A549 treated with AZD9567 at 1 μM for 4 hours (cell line): ENCODE data around the gene TSPY10. TPM values are rescaled to one million over a fixed set of nuclear protein-coding genes. Genes with fewer than 3 reads are reported as not detected.

Experiments used
- total RNA-seq: library from RNA; stranded (reverse); fragments of 200-300 nt; extraction: Qiagen RNA extraction; gene quantifications from 5 replicates; pipeline ENCODE4 v1.2.3, GENCODE V29; 2022; ENCODE audit not compliant: insufficient read depth

TSPY10 gene, protein sequence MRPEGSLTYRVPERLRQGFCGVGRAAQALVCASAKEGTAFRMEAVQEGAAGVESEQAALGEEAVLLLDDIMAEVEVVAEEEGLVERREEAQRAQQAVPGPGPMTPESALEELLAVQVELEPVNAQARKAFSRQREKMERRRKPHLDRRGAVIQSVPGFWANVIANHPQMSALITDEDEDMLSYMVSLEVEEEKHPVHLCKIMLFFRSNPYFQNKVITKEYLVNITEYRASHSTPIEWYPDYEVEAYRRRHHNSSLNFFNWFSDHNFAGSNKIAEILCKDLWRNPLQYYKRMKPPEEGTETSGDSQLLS
- total RNA-seq, result not detected in 5 replicates

DNA sequence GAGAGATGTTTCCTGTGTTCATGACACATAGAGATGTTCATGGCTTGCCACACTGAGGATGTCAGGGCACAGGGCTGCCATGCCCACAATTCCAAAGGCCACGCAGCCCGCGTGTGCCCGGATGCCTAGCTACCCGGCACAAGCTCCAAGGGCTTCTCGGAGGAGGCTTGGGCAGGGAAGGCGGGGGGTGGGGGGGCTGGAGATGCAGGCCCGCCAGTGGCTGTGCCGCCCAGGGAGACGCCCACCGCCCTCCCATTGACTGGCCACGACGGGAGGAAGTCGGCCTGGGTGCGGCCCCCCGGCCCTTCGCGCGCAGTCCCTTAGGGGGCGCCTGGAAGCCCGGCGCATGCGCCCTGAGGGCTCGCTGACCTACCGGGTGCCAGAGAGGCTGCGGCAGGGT lies at the start of gene TSPY10:
Gene TSPY10, plus strand, starts transcription at position 301 of the 400 bp plus-strand sequence. Its CDS starts 46 bp downstream, at position 347.

DNA sequence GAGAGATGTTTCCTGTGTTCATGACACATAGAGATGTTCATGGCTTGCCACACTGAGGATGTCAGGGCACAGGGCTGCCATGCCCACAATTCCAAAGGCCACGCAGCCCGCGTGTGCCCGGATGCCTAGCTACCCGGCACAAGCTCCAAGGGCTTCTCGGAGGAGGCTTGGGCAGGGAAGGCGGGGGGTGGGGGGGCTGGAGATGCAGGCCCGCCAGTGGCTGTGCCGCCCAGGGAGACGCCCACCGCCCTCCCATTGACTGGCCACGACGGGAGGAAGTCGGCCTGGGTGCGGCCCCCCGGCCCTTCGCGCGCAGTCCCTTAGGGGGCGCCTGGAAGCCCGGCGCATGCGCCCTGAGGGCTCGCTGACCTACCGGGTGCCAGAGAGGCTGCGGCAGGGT lies 40.7 kb upstream of the TSPY10 start, which contains the start of gene TSPY9:
Gene TSPY9, plus strand, starts transcription at position 301 of the 400 bp plus-strand sequence. Its CDS starts 46 bp downstream, at position 347.

Other genes with a start within 250 kb of the TSPY10 start
- not detected in 5 replicates for gene TSPY4, start 190.4 kb upstream of the TSPY10 start, total RNA-seq
- not detected in 5 replicates for gene TSPY8, start 170.1 kb upstream of the TSPY10 start, total RNA-seq
- gene TSPY3, start 129.5 kb upstream of the TSPY10 start, total RNA-seq, result not detected in 5 replicates
- not detected in 5 replicates for gene TSPY1, start 60.9 kb upstream of the TSPY10 start, total RNA-seq
- gene TSPY9, start 40.6 kb upstream of the TSPY10 start, total RNA-seq, result not detected in 5 replicates